ENCODE data around the gene OR6C76.
"Not testable (repeated sequence)": the region's sequence is repeated elsewhere in the genome, so short reads cannot be mapped to it uniquely, and the experiment has no call there.

The OR6C76 gene

GRCh38 chr12:55425954-55426353, at the start of gene OR6C76:
Gene OR6C76 (plus strand): TSS chr12:55426254. CDS start chr12:55426254, 0 bp downstream.
- DNase-seq, result no peak

GRCh38 chr12:55385891-55386290, 40.2 kb upstream of the OR6C76 start:
- DNase-seq, result no peak

- no peak for DNase-seq
Measured at GRCh38 chr12:55392032-55392795, 33.8 kb upstream of the OR6C76 start.

GRCh38 chr12:55396326-55396725, 29.7 kb upstream of the OR6C76 start:
- DNase-seq, result no peak

- DNase-seq, result no peak
Measured at GRCh38 chr12:55400229-55400628, 25.8 kb upstream of the OR6C76 start, which contains the start of gene OR6C65. Gene OR6C65 (plus strand): TSS chr12:55400529. CDS start chr12:55400529, 0 bp downstream.

- no peak for DNase-seq
Measured at GRCh38 chr12:55407866-55408265, 18.2 kb upstream of the OR6C76 start.

- DNase-seq, result not testable (repeated sequence)
Measured at GRCh38 chr12:55409133-55409532, 16.9 kb upstream of the OR6C76 start.

GRCh38 chr12:55412138-55412537, 13.9 kb upstream of the OR6C76 start:
- DNase-seq, result not testable (repeated sequence)

GRCh38 chr12:55413498-55414388, 12.3 kb upstream of the OR6C76 start:
- not testable (repeated sequence) for DNase-seq

- not testable (repeated sequence) for DNase-seq
Measured at GRCh38 chr12:55414396-55414823, 11.6 kb upstream of the OR6C76 start.

- DNase-seq, result not testable (repeated sequence)
Measured at GRCh38 chr12:55414889-55415288, 11.2 kb upstream of the OR6C76 start.

GRCh38 chr12:55416961-55417360, 9.1 kb upstream of the OR6C76 start:
- no peak for DNase-seq

GRCh38 chr12:55420307-55420962, 5.6 kb upstream of the OR6C76 start:
- DNase-seq, result no peak

- DNase-seq, result no peak
Measured at GRCh38 chr12:55428331-55429243, 2.5 kb downstream of the OR6C76 start.

- not testable (repeated sequence) for DNase-seq
Measured at GRCh38 chr12:55441233-55441632, 15.2 kb downstream of the OR6C76 start.

GRCh38 chr12:55443776-55444175, 17.7 kb downstream of the OR6C76 start, which contains the start of gene OR6C2:
Gene OR6C2 (plus strand): TSS chr12:55444076. CDS start chr12:55452214, 8,138 bp downstream.
- DNase-seq, result no peak

- no peak for DNase-seq
Measured at GRCh38 chr12:55445357-55445756, 19.3 kb downstream of the OR6C76 start.

GRCh38 chr12:55446326-55446725, 20.3 kb downstream of the OR6C76 start:
- no peak for DNase-seq

- no peak for DNase-seq
Measured at GRCh38 chr12:55448825-55449224, 22.8 kb downstream of the OR6C76 start.

- not testable (repeated sequence) for DNase-seq
Measured at GRCh38 chr12:55464926-55465325, 38.9 kb downstream of the OR6C76 start.

GRCh38 chr12:55467836-55468235, 41.8 kb downstream of the OR6C76 start:
- DNase-seq, result no peak

GRCh38 chr12:55469291-55469690, 43.2 kb downstream of the OR6C76 start:
- DNase-seq, result no peak
